Body of pancreas (tissue), 4 donors: ENCODE measurements around the gene SIM2.

ENCODE experiments used
- POLR2A ChIP-seq, 3 donors: fragments of 450-650 bp; IDR thresholded peaks; one replicate each; pipeline ENCODE4 v1.6.1; 2016; ENCODE audit warnings: antibody characterized with exemption in 3 of 3, mild to moderate bottlenecking in 2 of 3
- TF ChIP-seq, protein P1 (sequence below), 7 experiments: fragments of 450-650 bp in 4 of 7; fragments of 200-600 bp in 3 of 7; sonication (generic) in 3 of 7; IDR thresholded peaks; one replicate each; pipeline ENCODE4 v1.5.1; 2016 to 2019; ENCODE audit warnings: antibody characterized with exemption in 7 of 7

DNA sequence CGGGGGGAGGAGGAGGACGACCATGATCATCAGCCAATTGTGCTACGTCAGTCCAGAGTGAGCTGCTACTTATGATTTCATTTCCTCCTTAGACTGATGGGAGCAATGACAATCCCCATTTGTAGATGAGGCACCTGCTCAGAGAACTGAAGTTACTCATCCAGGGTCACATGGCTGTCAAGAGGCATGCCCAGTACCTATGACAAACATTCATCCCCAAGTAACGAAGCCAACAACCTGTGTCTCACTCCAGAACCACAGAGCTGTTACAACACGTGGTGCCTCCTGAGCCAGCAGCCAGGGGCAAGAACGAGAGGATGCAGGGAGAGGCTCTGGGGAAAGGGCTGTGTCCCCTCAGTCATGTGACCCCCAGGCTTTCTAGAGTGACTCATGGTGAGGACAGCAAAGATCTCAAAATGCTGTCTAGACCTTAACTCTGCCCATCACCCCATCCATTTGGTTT is 93.6 kb downstream of the SIM2 start:
- TF ChIP-seq, protein P1, sequence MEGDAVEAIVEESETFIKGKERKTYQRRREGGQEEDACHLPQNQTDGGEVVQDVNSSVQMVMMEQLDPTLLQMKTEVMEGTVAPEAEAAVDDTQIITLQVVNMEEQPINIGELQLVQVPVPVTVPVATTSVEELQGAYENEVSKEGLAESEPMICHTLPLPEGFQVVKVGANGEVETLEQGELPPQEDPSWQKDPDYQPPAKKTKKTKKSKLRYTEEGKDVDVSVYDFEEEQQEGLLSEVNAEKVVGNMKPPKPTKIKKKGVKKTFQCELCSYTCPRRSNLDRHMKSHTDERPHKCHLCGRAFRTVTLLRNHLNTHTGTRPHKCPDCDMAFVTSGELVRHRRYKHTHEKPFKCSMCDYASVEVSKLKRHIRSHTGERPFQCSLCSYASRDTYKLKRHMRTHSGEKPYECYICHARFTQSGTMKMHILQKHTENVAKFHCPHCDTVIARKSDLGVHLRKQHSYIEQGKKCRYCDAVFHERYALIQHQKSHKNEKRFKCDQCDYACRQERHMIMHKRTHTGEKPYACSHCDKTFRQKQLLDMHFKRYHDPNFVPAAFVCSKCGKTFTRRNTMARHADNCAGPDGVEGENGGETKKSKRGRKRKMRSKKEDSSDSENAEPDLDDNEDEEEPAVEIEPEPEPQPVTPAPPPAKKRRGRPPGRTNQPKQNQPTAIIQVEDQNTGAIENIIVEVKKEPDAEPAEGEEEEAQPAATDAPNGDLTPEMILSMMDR (IDR thresholded peaks at IDR 0.05), result no peak
- TF ChIP-seq POLR2A (IDR thresholded peaks at IDR 0.05), result no peak
